Astrocyte (in vitro differentiated cells and primary cell): ENCODE measurements around the gene CEACAM19. TPM values are rescaled to one million over a fixed set of nuclear protein-coding genes. Genes with fewer than 3 reads are reported as not detected.
"Not testable (repeated sequence)": the region's sequence is repeated elsewhere in the genome, so short reads cannot be mapped to it uniquely, and the experiment has no call there.

Experiments used
- DNase-seq: peaks from one replicate; pipeline ENCODE4 v3.0.0-alpha.2; 2010; ENCODE audit warnings: low read depth
- FAIRE-seq: peaks from 2 replicates; lab custom pipeline; 2011; peaks lifted over from hg19 to GRCh38; lab: Jason Lieb, UNC
- H2AFZ ChIP-seq: 2 replicates; pipeline ENCODE4 v1.6.0; 2012; ENCODE audit warnings: low read depth, low read length, inconsistent platforms
- H3K27ac ChIP-seq: 2 replicates; pipeline ENCODE4 v1.5.1; 2011; ENCODE audit warnings: low read depth, low read length, inconsistent platforms
- H3K27me3 ChIP-seq: 2 replicates; pipeline ENCODE4 v1.6.0; 2011; ENCODE audit warnings: low read length, inconsistent platforms; ENCODE audit not compliant: insufficient read depth
- H3K36me3 ChIP-seq: 2 replicates; pipeline ENCODE4 v1.5.1; 2011; ENCODE audit warnings: low read length, inconsistent platforms; ENCODE audit not compliant: insufficient read depth
- H3K4me1 ChIP-seq: 2 replicates; pipeline ENCODE4 v1.5.1; 2011; ENCODE audit warnings: low read length, inconsistent platforms; ENCODE audit not compliant: insufficient read depth
- H3K4me2 ChIP-seq: 2 replicates; pipeline ENCODE4 v1.6.0; 2012; ENCODE audit warnings: low read length, inconsistent platforms
- H3K4me3 ChIP-seq: 2 replicates; pipeline ENCODE4 v1.5.1; 2011; ENCODE audit warnings: low read depth, mild to moderate bottlenecking, low read length, inconsistent platforms; ENCODE audit not compliant: insufficient read depth
- H3K79me2 ChIP-seq: 2 replicates; pipeline ENCODE4 v1.6.0; 2012; ENCODE audit warnings: mild to moderate bottlenecking, low read length, inconsistent platforms; ENCODE audit not compliant: insufficient read depth
- H3K9ac ChIP-seq: 2 replicates; pipeline ENCODE4 v1.6.0; 2012; ENCODE audit warnings: mild to moderate bottlenecking, low read length, inconsistent platforms
- H3K9me3 ChIP-seq: 2 replicates; pipeline ENCODE4 v1.5.1; 2012; ENCODE audit warnings: low read depth, mild to moderate bottlenecking, low read length, inconsistent platforms; ENCODE audit not compliant: insufficient read depth
- H4K20me1 ChIP-seq: 2 replicates; pipeline ENCODE4 v1.6.0; 2012; ENCODE audit warnings: low read length, inconsistent platforms; ENCODE audit not compliant: insufficient read depth
- H3K27ac Mint-ChIP-seq: one replicate; pipeline ENCODE4 v1.8.0; 2021; ENCODE audit warnings: mild to moderate bottlenecking, mixed read lengths; ENCODE audit not compliant: unreplicated experiment
- H3K27me3 Mint-ChIP-seq: one replicate; pipeline ENCODE4 v1.8.0; 2021; ENCODE audit warnings: low read depth, mixed read lengths; ENCODE audit not compliant: unreplicated experiment
- H3K36me3 Mint-ChIP-seq: one replicate; pipeline ENCODE4 v1.8.0; 2021; ENCODE audit warnings: low read depth, mixed read lengths; ENCODE audit not compliant: unreplicated experiment
- H3K4me1 Mint-ChIP-seq: one replicate; pipeline ENCODE4 v1.8.0; 2021; ENCODE audit warnings: low read depth, mixed read lengths; ENCODE audit not compliant: unreplicated experiment
- H3K4me3 Mint-ChIP-seq: one replicate; pipeline ENCODE4 v1.8.0; 2021; ENCODE audit warnings: mild to moderate bottlenecking, moderate library complexity, mixed read lengths; ENCODE audit not compliant: unreplicated experiment
- H3K9me3 Mint-ChIP-seq: one replicate; pipeline ENCODE4 v1.8.0; 2021; ENCODE audit warnings: mild to moderate bottlenecking, mixed read lengths; ENCODE audit not compliant: unreplicated experiment
- CTCF ChIP-seq: IDR thresholded peaks from 2 replicates; pipeline ENCODE4 v1.5.1; 2011; ENCODE audit warnings: low read depth, mild to moderate bottlenecking, inconsistent platforms, low read length, moderate library complexity; ENCODE audit not compliant: insufficient read depth
- EZH2 ChIP-seq: IDR thresholded peaks from 2 replicates; pipeline ENCODE4 v1.6.1; 2012; ENCODE audit warnings: mild to moderate bottlenecking, low read length, inconsistent platforms; ENCODE audit not compliant: insufficient read depth
- total RNA-seq: library from RNA; stranded (reverse); gene quantifications from 2 replicates; pipeline ENCODE4 v1.2.1, GENCODE V29; 2021

CEACAM19 gene
- total RNA-seq, 1 donor from 2014 or later, result 8.0 TPM

GRCh38 chr19:44708940-44709339 lies 37.7 kb downstream of the CEACAM19 start:
- FAIRE-seq (no peak), DNase-seq (no peak)
- no peak overlapping the region for H3K27ac ChIP-seq
- no peak overlapping the region for H3K27ac Mint-ChIP-seq
- no peak for TF ChIP-seq CTCF
- peaks cover 3% of the 10 kb centered on the region for H3K36me3 Mint-ChIP-seq
- H2AFZ ChIP-seq, result no peak overlapping the region
- H3K9me3 ChIP-seq, result no peaks in the 10 kb centered on the region
- H3K36me3 ChIP-seq, result no peaks in the 10 kb centered on the region
- no peaks in the 10 kb centered on the region for H3K4me1 Mint-ChIP-seq
- H3K4me3 ChIP-seq, result no peak overlapping the region
- peaks cover 2% of the 10 kb centered on the region for H3K9me3 Mint-ChIP-seq
- no peaks in the 10 kb centered on the region for H3K79me2 ChIP-seq
- H3K4me2 ChIP-seq, result no peak overlapping the region
- no peaks in the 10 kb centered on the region for H3K27me3 ChIP-seq
- H4K20me1 ChIP-seq, result no peaks in the 10 kb centered on the region
- H3K4me3 Mint-ChIP-seq, result no peak overlapping the region
- H3K4me1 ChIP-seq, result no peaks in the 10 kb centered on the region
- H3K27me3 Mint-ChIP-seq, result peaks cover 2% of the 10 kb centered on the region
- H3K9ac ChIP-seq, result no peak overlapping the region

- not testable (repeated sequence) for H3K4me1 ChIP-seq, H3K9ac ChIP-seq, H3K27ac Mint-ChIP-seq, H3K27me3 Mint-ChIP-seq, H3K36me3 Mint-ChIP-seq, H3K4me1 Mint-ChIP-seq, H2AFZ ChIP-seq, H3K4me3 ChIP-seq, H3K4me3 Mint-ChIP-seq, DNase-seq, FAIRE-seq, H3K4me2 ChIP-seq, H4K20me1 ChIP-seq, H3K9me3 ChIP-seq, H3K9me3 Mint-ChIP-seq, H3K36me3 ChIP-seq, H3K27ac ChIP-seq, H3K79me2 ChIP-seq, H3K27me3 ChIP-seq
These were observed 38.4 kb downstream of the CEACAM19 start for GRCh38 chr19:44709434-44710266.

DNA sequence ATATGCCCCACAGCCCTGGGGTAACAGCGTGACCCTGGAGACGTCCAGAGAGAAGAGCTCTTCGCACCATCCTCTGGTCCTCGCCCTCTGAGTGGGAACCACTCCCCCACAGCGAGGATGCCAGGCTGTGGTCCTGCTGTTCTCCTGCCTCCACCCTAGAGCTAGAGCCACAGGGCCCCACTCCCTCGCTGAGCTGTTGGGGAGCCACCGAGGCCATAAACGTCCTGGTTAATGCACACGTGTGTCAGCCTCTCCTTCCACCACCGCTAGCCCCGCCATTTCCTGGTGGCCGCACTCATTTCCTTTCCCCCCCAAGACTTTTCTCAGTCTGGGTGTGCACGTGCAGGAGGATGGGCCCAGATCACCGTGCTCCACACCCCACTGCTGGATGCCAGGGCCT lies 39.2 kb downstream of the CEACAM19 start:
- peaks cover 3% of the 10 kb centered on the region for H3K36me3 Mint-ChIP-seq
- no peak overlapping the region for H3K27ac Mint-ChIP-seq
- Histone ChIP-seq H3K27ac (no peak overlapping the region), H3K27me3 (no peaks in the 10 kb centered on the region), H3K4me1 (no peaks in the 10 kb centered on the region), H3K36me3 (no peaks in the 10 kb centered on the region), H2AFZ (no peak overlapping the region), H3K79me2 (no peaks in the 10 kb centered on the region), H4K20me1 (no peaks in the 10 kb centered on the region), H3K9me3 (peaks cover 3% of the 10 kb centered on the region), H3K4me3 (no peak overlapping the region), H3K9ac (no peak overlapping the region), H3K4me2 (no peak overlapping the region)
- H3K4me1 Mint-ChIP-seq, result no peaks in the 10 kb centered on the region
- DNase-seq (no peak), FAIRE-seq (no peak)
- H3K27me3 Mint-ChIP-seq, result peaks cover 2% of the 10 kb centered on the region
- TF ChIP-seq EZH2, result no peak
- no peak for TF ChIP-seq CTCF
- no peak overlapping the region for H3K4me3 Mint-ChIP-seq
- H3K9me3 Mint-ChIP-seq, result peaks cover 6% of the 10 kb centered on the region
